ENCODE measurements around the gene EXOC6B.
A peak's percentile ranks its signal among the peaks of the same experiment; 100 is the strongest.
"Not testable (repeated sequence)": the region's sequence is repeated elsewhere in the genome, so short reads cannot be mapped to it uniquely, and the experiment has no call there.

Gene EXOC6B

DNA sequence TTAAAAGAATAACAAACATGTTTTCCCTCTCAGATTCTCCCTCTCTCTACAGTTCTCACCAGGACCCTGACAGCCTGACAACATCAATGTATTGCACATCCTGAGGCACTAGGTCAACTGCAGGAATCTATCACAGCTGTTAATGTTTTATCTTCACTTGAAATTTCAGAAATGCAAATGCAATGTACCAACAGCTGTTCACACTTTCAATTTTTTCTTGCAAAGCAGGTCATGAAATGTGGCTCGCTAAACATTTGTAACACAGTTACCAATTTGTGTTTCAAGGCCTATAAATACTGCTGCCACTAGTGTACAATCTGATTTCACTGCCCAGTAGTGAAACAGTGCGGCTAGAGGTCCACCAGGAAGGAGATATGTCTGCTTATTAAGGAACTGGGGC lies 147.8 kb downstream of the EXOC6B start:
- DNase-seq (ENCODE audit: low spot score) = no peak

DNA sequence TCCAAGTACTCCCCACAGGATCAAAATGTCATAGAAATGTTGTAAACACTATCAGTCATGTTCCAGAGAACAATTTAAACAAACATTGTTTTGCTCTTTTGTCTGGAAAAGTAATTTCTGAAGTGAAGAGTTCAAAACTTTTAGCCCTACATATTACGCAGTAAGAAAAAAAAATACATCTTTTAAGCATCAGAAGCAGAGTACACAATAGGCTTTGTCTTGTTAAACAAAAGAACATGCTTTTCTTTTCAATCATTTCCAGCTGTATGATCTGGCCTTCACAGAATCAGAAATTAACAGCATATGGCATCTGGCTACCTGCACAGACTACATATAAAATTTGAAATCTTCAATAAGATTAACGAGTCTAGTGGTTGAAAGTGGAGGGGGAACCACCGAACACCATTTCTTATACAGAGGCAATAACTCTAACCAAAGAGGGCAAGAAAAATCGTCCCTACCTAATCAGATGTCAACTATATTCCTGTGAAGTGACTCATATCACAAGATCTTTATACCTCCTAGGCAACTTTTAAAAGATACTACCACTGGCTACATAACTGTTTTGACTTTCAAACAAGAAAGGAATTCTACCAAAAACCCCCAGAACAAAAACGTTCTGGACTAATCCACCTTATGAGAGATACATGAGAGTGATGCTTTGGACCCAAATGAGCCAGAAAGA lies 149.3 kb downstream of the EXOC6B start:
- no peak for DNase-seq (ENCODE audit: low spot score)

DNA sequence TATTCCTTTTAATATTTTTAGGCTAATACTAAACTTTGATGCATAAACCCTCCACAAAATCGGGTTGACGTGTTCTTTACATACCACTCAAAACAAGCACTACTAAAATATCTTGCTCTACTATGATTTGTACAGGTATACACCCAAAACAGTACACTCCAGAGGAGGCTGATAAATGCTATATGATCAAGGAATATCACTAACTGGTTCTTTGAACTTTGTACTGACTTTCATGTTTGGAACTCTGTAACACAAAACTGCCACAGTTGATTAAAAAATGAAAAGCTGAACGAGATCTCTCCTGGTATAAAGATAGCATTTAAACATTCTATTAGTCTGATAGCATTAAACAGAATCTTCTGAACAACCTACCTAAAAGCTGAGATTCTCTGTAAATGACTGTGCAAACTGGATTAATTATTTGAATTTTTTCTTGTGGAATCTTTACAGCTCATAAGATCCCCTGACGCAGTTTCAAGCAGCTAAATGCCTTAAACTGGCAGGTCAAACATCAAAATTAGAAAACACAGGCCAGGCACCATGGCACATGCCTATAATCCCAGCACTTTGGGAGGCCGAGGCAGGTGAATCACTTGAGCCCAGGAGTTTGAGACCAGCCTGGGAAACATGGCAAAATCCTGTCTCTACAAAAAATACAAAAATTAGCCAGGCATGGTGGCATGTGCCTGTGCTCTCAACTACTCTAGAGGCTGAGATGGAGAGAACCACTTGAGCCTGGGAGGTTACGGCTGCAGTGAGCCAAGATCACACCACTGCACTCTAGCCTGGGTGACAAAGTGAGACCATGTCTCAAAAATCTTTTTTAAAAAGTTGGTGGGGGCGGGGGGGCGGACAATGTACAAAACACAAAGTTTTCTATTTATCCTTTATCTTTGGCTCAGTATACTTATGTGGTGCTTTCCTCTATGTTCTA lies 150.6 kb downstream of the EXOC6B start:
- no peak for DNase-seq (ENCODE audit: low spot score)

- DNase-seq (ENCODE audit: low spot score) = peak; percentile 45
Measured at GRCh38 chr2:72673279-72673678, 152.6 kb downstream of the EXOC6B start.

GRCh38 chr2:72669121-72669520 lies 156.7 kb downstream of the EXOC6B start:
- no peak for DNase-seq (ENCODE audit: low spot score)

GRCh38 chr2:72668647-72669046 lies 157.2 kb downstream of the EXOC6B start:
- DNase-seq (ENCODE audit: low spot score) = no peak

- DNase-seq (ENCODE audit: low spot score) = no peak
Measured at GRCh38 chr2:72665448-72665847, 160.4 kb downstream of the EXOC6B start.

GRCh38 chr2:72661985-72662384 lies 163.8 kb downstream of the EXOC6B start:
- no peak for DNase-seq (ENCODE audit: low spot score)

- no peak for DNase-seq (ENCODE audit: low spot score)
Measured at GRCh38 chr2:72649810-72650209, 176.0 kb downstream of the EXOC6B start.

- DNase-seq (ENCODE audit: low spot score) = not testable (repeated sequence)
Measured at GRCh38 chr2:72641221-72641620, 184.6 kb downstream of the EXOC6B start.

DNA sequence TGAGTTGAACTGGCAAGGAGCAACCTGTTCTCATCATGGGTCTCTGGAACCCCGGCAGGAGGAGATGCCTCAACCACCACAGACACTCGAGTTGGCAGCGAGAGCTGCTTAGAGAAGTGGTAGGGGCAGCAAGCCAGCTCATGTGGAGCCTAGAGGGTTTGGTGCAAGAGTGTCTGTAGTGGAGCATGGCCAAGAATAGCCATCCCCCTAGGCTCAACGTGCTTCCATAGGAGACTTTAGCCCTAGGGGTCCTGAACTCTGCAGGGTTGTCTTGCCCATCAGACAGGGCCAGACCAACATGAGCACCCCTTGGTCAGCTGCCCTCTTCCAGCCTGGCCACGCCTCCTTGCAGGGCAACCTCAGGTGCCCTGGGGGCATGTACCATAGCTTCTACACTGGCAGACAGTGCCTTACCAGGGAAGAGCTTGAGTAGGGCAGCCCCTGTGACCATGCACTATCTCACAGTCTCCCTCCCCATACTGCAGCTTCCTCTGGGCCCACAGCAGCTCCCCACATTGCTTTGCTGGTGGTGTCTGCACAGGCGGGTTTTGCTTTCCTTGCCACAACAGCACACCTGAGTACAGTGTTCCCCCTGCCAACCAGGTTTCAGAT lies 187.1 kb downstream of the EXOC6B start:
- no peak for DNase-seq (ENCODE audit: low spot score)

GRCh38 chr2:72636210-72636609 lies 189.6 kb downstream of the EXOC6B start:
- no peak for DNase-seq (ENCODE audit: low spot score)

- no peak for DNase-seq (ENCODE audit: low spot score)
Measured at GRCh38 chr2:72630767-72631166, 195.1 kb downstream of the EXOC6B start.

GRCh38 chr2:72629062-72629461 lies 196.8 kb downstream of the EXOC6B start:
- no peak for DNase-seq (ENCODE audit: low spot score)

DNA sequence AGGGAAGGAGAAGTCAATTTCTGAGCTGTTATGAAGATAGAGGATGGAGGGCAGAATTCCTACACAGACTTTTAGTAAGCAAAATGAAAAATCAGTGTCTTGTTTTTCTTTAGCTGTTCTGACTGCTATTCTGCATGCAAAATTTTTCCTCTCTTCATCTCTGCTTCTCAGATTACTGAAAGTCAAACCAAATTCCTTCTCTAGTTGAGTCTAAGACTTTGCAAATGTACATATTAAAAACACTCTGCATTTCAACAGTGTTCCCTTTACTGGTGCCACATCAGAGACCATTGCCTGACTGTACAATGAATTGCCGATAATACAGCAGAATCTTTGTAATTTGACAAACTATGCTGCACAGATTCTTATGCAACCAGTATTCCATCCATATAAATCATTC lies 198.8 kb downstream of the EXOC6B start:
- DNase-seq (ENCODE audit: low spot score) = no peak

GRCh38 chr2:72625366-72625765 lies 200.5 kb downstream of the EXOC6B start:
- no peak for DNase-seq (ENCODE audit: low spot score)

DNA sequence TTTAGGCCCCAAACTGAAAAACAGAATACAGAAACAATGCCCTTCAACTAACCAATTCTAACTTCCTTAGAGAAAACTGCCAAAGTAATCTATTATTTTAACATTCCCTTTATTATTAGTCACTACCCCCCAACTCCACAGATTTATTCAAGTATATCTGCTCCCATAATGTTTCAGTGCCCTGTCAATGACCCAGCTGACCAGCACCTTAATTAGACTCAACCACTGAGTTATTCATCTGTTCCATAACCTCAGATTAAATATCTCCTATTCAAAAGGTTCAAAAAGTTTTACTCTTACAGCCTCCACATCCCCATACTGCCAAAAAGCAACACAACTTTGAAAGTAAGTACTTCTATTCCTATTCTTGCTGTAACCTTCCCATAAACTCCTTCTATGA lies 202.4 kb downstream of the EXOC6B start:
- DNase-seq (ENCODE audit: low spot score) = no peak

- DNase-seq (ENCODE audit: low spot score) = no peak
Measured at GRCh38 chr2:72619626-72620025, 206.2 kb downstream of the EXOC6B start.

- no peak for DNase-seq (ENCODE audit: low spot score)
Measured at GRCh38 chr2:72613931-72614330, 211.9 kb downstream of the EXOC6B start.

DNA sequence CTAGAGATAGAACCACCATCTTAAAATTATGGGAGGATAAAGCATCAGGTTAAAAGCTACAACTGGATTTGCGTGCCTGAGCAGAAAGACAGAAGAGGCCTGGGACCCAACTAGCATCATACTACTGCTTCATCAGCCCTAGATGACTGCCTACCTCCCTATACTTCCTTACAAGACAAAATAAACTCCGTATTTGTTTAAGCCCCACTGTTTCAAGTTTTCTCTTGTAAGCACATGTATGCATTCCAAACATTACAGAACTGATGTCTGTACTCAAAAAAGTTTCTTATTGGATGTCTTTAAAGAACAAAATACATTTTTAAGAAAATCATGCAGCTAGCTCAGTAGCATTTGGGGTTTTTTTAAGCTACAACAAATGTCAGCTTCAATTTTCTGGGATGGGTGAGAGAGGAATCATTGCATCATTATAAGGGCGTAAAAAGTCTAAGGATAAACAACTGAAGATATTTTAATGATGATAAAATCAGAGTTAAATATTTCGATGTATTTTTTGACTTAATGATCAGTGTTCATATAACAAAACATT lies 213.1 kb downstream of the EXOC6B start:
- DNase-seq (ENCODE audit: low spot score) = no peak

DNA sequence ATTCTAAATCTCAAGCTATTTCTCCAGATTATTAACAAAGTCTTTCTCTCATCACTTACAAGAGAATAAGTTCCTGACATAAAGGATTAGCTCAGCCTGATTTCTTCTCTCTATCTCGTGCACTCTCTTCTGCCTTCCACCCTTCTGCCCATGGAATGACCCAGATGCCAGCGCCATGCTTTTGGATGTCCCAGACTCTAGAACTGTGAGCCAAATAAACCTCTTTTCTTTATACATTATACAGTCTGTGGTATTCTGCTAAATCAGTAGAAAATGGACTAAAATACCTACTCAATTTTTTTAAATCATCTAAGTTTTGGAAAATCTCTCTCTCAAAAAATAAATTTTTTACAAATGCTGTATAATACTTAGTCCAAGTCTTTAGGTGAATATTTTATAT lies 218.6 kb downstream of the EXOC6B start:
- DNase-seq (ENCODE audit: low spot score) = no peak

DNA sequence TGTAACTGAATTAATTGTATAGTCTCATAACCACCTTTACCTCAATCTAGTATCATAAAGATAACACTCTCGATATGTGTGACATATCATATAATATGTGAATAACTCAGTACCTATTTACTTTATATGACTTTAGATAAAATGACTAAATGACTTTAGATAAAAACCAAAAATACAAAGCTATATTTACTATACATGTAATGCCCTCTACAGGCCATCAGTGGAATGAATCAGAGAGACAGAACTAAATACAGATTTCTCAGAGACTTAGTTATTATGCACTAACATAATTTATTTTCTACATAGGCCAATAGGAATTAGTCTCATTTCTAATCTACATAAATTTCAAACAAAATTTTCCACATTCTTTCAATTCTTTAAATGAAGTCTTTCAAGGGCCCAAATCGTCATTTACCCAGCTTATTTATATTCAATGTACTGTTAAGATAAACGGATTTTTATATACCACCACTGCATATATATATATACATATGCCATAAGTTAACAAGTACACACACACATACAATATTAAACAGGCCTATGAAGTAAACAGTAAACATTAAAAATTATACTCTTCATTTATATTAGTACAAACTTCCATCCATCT lies 219.9 kb downstream of the EXOC6B start:
- DNase-seq (ENCODE audit: low spot score) = peak; percentile 12
